Kidney (tissue), 14 donors: ENCODE results near the gene UEVLD. TPM values are rescaled to one million over a fixed set of nuclear protein-coding genes. Genes with fewer than 3 reads are reported as not detected.

Source experiments
- DNase-seq, 5 donors: peaks; one replicate each; pipeline ENCODE4 v3.0.0-alpha.2; 2013 to 2020
- FAIRE-seq: peaks from 2 replicates; lab custom pipeline; 2012; peaks lifted over from hg19 to GRCh38; lab: Jason Lieb, UNC
- H3K27ac ChIP-seq, 2 donors: one replicate each; pipeline ENCODE4 v1.7.0; 2013; ENCODE audit warnings: low read depth in 2 of 2, low read length in 2 of 2, inconsistent platforms in 1 of 2
- H3K27me3 ChIP-seq: one replicate; pipeline ENCODE4 v1.7.1; 2013; ENCODE audit warnings: low read length, inconsistent platforms; ENCODE audit not compliant: control insufficient read depth, insufficient read depth
- H3K36me3 ChIP-seq, 3 donors: one replicate each; pipeline versions ENCODE4 v1.7.0 to v1.7.1; 2013; ENCODE audit warnings: low read length in 3 of 3, control low read depth in 1 of 3, inconsistent platforms in 1 of 3; ENCODE audit not compliant: insufficient read depth in 3 of 3, control insufficient read depth in 2 of 3
- H3K4me1 ChIP-seq, 3 donors: one replicate each; pipeline versions ENCODE4 v1.7.0 to v1.7.1; 2013; ENCODE audit warnings: low read length in 3 of 3, inconsistent platforms in 1 of 3, low read depth in 1 of 3; ENCODE audit not compliant: control insufficient read depth in 2 of 3, insufficient read depth in 2 of 3
- H3K4me3 ChIP-seq, 3 donors: one replicate each; pipeline versions ENCODE4 v1.7.0 to v1.8.1; 2013; ENCODE audit warnings: low read length in 3 of 3, control low read depth in 1 of 3, inconsistent platforms in 1 of 3
- H3K9ac ChIP-seq, 3 donors: one replicate each; pipeline versions ENCODE4 v1.7.0 to v1.7.1; 2013; ENCODE audit warnings: low read length in 3 of 3, control low read depth in 1 of 3, inconsistent platforms in 1 of 3
- H3K9me3 ChIP-seq, 3 donors: one replicate each; pipeline versions ENCODE4 v1.7.0 to v1.7.1; 2013; ENCODE audit warnings: low read length in 3 of 3, control low read depth in 1 of 3, inconsistent platforms in 1 of 3; ENCODE audit not compliant: control insufficient read depth in 2 of 3, insufficient read depth in 1 of 3
- intact Hi-C: fragments of 100-400 bp; cut with DNase I; formaldehyde crosslinking; loops from one replicate; pipeline ENCODE4 v1.11.1; 2022
- polyA plus RNA-seq: library from polyadenylated mRNA; stranded (reverse); fragments of 350-450 nt; fragmentation: Illumina TruSeq; extraction: RNeasy Lipid Tissue Mini Kit (QIAGEN cat#74804); gene quantifications from one replicate; pipeline ENCODE4 v1.2.3, GENCODE V29; 2014; ENCODE audit warnings: low read depth, low replicate concordance; ENCODE audit not compliant: insufficient read depth
- total RNA-seq: library from RNA; stranded (reverse); fragmentation: NEBNext Ultra II Directional; extraction: Animal tissue kit (Norgen Biotek cat#: 25700); gene quantifications from one replicate; pipeline ENCODE4 v1.2.1, GENCODE V29; 2021
- TF ChIP-seq, protein P1 (sequence below): IDR thresholded peaks from 3 replicates; pipeline ENCODE4 v1.5.1; 2012; ENCODE audit warnings: mild to moderate bottlenecking, moderate library complexity, borderline replicate concordance; ENCODE audit not compliant: insufficient read depth; ENCODE audit errors: extremely low read depth
- donor health status: control.
- donor health status: control.
- donor health status: control.
- donor health status: control.
- donor health status: control.
- donor health status: DM: yes; HTN: yes; CAD: no.
- donor health status: Normal renal cell carcinoma (clear cell type).

The UEVLD gene
- total and polyA plus RNA-seq, 2 donors from 2014 or later: 8.0 to 23.1 TPM

GRCh38 chr11:18580113-18580766 is 8.3 kb downstream of the UEVLD start:
- H3K4me3 ChIP-seq: no peak overlapping the region
- no peak overlapping the region for H3K9ac ChIP-seq
- FAIRE-seq (no peak), DNase-seq (no peak)
- peaks cover 2 to 13% (median 4%) of the 10 kb centered on the region in 3 donors for H3K36me3 ChIP-seq
- H3K9me3 ChIP-seq: no peaks in the 10 kb centered on the region
- H3K27me3 ChIP-seq: no peaks in the 10 kb centered on the region
- H3K4me1 ChIP-seq: no peaks in the 10 kb centered on the region
- H3K27ac ChIP-seq: no peak overlapping the region
- intact Hi-C loops: no loop called here
- TF ChIP-seq, protein P1, sequence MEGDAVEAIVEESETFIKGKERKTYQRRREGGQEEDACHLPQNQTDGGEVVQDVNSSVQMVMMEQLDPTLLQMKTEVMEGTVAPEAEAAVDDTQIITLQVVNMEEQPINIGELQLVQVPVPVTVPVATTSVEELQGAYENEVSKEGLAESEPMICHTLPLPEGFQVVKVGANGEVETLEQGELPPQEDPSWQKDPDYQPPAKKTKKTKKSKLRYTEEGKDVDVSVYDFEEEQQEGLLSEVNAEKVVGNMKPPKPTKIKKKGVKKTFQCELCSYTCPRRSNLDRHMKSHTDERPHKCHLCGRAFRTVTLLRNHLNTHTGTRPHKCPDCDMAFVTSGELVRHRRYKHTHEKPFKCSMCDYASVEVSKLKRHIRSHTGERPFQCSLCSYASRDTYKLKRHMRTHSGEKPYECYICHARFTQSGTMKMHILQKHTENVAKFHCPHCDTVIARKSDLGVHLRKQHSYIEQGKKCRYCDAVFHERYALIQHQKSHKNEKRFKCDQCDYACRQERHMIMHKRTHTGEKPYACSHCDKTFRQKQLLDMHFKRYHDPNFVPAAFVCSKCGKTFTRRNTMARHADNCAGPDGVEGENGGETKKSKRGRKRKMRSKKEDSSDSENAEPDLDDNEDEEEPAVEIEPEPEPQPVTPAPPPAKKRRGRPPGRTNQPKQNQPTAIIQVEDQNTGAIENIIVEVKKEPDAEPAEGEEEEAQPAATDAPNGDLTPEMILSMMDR: no peak

GRCh38 chr11:18578975-18579598 is 9.4 kb downstream of the UEVLD start:
- Histone ChIP-seq H3K36me3 (peaks cover 2 to 21% (median 4%) of the 10 kb centered on the region in 3 donors), H3K27ac (no peak overlapping the region), H3K27me3 (no peaks in the 10 kb centered on the region), H3K9ac (no peak overlapping the region), H3K4me3 (no peak overlapping the region), H3K4me1 (no peaks in the 10 kb centered on the region), H3K9me3 (no peaks in the 10 kb centered on the region)
- TF ChIP-seq, protein P1: no peak
- FAIRE-seq (no peak), DNase-seq (no peak)
- intact Hi-C loops: no loop called here

DNA sequence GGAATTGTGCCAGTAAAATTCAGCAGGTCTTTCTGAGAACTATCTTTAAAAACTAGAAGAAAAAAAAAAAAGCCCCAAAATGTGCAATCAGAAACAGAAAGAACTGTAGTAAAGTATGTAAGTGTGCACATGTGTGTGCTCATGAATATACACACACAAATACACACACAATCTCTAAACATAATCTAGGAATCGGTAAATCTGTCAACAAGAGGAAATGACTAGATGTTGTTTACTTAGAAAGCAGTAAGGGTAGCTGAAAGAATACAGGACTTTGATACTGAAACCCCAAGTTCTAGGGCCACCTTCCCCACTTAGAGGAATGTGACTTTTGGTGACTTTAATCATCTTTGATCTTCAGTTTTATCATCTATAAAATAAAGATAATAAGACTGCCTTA is 13.2 kb downstream of the UEVLD start:
- Histone ChIP-seq H3K4me3 (no peak overlapping the region), H3K4me1 (peaks cover 0 to 8% (median 5%) of the 10 kb centered on the region in 3 donors), H3K36me3 (peaks cover 2 to 29% (median 4%) of the 10 kb centered on the region in 3 donors), H3K9ac (no peak overlapping the region), H3K27me3 (no peaks in the 10 kb centered on the region), H3K27ac (no peak overlapping the region), H3K9me3 (no peaks in the 10 kb centered on the region)
- DNase-seq: no peak
- TF ChIP-seq, protein P1: no peak
- intact Hi-C loops: no loop called here
- no peak for FAIRE-seq
